Hippocampal formation (tissue), 2 donors: ENCODE data around the gene PARM1.

Source experiments
- DNase-seq, 2 donors: peaks; one replicate each; lab custom pipeline; 2025; lab: John Stamatoyannopoulos, UW

Gene PARM1

GRCh38 chr4:74942251-74942917, 9.5 kb downstream of the PARM1 start:
- DNase-seq = no peak

- DNase-seq = no peak
Measured at GRCh38 chr4:74942918-74943253, 10.0 kb downstream of the PARM1 start.

- DNase-seq = no peak
Measured at GRCh38 chr4:74944354-74944793, 11.5 kb downstream of the PARM1 start.

- no peak for DNase-seq
Measured at GRCh38 chr4:74946196-74946595, 13.3 kb downstream of the PARM1 start.

DNA sequence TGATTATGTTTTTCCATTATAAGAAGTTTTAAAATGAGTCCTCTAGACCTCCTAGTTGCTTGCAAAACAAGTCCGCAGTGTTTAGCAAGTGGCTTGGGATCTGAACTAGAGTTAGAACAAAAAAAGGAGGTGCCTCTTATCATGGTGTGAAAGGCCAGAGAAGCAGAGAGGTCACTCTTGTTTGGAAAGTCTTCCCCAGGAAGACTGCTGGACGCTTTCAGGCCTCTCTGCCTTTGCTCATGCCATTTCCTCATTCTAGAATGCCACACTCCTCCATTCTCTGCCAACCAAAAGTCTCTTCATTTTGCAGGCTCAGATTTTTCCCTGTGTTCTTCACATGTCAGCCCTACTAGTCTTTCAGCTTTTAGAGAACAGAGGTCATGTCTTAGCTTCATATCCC, 14.9 kb downstream of the PARM1 start:
- DNase-seq = no peak

GRCh38 chr4:74948236-74948635, 15.3 kb downstream of the PARM1 start:
- DNase-seq = no peak

- no peak for DNase-seq
Measured at GRCh38 chr4:74950200-74950599, 17.3 kb downstream of the PARM1 start.

- no peak for DNase-seq
Measured at GRCh38 chr4:74950882-74951281, 18.0 kb downstream of the PARM1 start.

GRCh38 chr4:74953647-74954046, 20.7 kb downstream of the PARM1 start:
- DNase-seq = no peak

DNA sequence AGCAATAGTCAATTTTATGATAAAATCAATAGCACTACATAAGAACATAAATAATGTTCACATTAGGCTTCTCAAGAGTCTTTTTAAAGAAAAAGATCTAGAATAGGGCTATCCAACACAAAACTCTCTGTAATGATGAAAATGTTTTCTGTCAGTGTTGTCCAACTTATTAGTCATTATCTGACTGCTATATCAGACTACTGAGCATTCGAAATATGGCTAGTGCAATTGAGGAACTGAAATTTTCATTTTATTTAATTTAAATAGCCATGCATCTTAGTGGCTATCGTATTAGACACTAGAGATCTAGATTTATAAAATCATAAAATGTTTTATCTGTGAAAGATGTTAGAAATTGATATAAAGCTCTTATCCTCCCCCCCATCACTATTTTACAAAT, 26.0 kb downstream of the PARM1 start:
- DNase-seq = no peak

GRCh38 chr4:74961230-74961629, 28.3 kb downstream of the PARM1 start:
- DNase-seq = no peak

DNA sequence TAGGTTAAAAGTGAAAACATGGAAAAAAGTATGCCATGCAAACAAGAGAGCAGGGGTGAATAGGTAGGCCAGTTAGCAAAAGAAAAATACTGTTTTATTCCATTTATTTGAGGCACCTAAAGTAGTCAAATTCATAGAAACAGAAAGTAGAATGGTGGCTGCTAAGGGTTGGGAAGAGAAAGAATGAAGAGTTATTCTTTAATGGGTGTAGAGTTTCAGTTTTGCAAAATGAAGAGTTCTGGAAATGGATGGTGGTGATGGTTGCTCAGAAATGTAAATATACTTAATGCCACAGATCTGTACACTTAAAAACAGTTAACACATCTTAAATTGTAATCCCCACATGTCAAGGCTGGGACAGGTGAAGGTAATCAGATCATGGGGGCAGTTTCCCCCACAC, 29.7 kb downstream of the PARM1 start:
- no peak for DNase-seq

DNA sequence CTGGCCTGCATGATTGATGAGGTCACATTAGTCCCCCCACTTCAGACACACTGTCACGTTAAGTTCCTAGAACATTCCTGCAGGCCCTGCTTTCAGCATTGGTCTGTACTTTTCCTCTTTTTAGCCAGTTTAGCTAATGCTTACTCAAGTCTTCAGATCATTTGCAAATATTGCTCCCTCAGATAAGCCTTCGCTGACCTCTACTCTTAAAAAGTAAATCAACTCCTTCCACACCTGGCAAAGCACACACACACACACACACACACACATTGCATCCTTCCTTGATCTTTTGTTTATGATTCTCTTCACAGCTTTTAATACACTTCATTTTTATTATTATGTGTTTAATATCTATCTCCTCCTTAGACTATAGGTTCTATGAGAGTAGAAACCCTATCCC, 31.4 kb downstream of the PARM1 start:
- no peak for DNase-seq

GRCh38 chr4:74967324-74967723, 34.4 kb downstream of the PARM1 start:
- no peak for DNase-seq

DNA sequence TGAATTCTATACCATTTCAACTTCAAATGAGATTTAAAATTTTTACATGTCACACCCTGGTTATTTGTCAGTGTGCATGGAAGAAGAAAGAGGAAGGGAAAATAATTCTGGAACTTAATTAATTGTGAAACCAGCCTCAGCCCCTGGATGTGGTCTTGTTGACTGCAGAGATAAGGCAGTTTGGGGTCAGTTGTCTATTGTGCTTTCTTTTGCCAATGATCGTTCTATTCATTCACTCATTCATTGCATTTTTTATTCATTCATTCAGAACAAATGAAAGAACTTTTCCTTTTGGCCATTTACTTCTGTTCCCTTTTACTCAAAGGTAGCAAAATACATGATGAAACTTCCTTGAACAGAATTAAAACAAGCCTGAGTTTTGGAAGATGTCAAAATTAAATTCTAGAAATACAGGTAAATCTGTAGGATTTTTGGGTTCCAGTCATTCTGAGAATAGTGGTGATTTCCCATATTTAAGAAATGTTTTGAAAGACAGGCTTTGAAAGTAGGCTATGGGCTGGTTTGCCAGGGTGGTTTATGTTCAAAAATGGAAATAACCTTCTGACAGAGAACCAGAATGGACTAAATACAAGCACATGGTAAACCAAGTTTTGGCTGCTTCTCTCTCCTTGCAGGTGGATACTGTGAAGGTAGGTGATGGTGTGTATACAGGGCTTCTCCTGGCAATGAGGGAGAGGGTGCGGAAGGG, 35.7 kb downstream of the PARM1 start:
- DNase-seq = no peak

DNA sequence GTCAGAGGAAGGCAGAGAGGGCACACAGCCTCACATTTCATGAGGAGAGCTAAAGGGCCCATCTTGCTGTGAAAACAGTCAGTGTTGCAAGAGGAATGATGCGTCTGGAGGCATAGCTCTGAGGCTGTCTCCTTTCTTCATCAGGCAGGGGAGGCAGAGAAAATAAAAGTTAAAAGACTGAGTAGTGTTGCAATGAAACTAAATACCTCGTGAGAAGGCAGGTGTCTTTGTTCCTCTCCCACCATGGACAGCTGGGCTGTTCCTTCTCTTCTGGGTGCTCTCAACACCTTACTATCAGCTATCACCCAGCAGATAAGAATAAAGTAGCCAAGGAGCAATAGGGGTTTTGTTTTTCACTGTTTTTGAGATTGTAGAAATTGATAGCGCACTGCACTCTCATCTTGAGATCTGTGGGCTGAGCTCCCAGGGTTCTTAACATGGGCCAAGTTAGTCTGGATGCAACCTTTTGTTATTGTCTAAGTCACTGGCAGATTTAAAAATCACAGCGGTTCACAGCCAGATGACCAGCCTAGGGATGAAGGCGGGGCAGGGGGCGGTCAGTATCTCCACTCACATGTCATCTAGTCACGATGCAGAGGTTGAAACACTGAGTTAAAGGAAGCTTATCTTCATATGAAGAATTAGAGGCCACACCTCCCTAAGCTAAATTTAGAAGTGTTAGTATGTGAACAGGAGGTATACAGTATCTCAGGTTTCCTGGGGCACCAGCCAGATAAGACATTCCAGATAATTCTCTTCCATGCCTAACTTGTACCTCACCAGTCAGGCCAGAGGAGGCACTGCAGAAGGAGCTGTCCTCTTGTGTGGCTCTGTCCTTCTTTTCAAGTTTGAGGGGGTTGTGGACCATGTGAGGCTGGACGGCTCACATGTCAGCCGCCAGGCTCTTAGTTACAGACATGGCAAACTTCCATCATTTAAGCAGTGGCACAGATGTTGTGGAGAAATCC, 36.9 kb downstream of the PARM1 start:
- no peak for DNase-seq

DNA sequence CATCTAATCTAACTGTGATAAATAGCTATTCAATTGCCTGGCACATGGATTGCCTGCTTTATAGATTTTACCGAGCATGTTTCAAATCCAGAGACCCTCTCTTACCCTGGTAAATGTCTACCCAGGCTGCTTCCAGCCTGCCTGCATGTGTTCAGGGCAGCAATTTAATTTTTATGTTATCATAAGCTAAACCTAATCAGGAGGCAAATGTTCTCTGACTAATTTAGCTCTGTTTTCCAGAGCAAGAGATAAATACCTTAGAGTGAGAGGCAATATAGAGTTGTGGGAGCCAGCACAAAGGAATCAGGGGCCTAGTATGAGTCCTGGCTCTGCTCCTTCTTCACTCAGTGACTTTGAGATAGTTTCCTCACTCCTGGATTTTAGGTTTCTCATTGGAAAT, 37.7 kb downstream of the PARM1 start:
- DNase-seq = no peak

DNA sequence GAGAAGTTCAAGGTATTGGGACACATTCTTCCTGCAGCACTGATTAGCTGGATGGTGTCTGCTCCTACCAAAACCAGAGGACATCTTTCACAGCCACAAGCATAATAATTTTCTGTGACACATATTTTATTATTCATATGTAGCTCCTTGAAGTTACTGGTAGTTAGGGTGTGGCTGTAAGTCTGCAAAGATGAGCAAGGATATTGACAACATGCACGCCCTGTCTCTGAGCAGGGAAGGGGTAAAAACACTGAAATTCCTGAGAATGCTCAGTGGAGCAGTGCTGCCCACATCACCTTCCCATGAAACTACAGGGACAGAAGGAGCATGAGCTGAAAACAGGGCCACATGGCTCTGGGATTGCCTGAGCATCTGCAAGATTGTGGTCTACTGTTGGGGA, 38.9 kb downstream of the PARM1 start:
- no peak for DNase-seq

DNA sequence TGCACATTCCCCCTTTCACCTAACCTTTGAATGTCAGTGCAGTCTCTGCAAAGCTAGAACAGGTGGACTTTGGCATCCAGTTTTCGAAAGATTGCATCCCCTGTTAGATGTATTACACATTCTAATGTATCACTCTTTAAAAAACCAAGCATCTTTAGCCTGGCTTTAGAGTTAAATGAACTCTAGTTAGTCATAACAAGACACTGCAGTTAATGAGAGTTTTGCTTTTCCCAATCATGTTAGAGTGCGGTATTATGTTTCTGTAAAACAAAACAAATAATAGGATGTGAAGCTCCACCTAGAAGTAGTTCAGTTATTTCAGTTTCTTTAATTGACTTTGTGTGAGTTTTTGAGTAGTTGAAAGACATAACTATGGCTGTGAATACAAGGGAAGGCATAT, 42.2 kb downstream of the PARM1 start:
- no peak for DNase-seq

- DNase-seq = no peak
Measured at GRCh38 chr4:74975848-74976824, 43.2 kb downstream of the PARM1 start.

DNA sequence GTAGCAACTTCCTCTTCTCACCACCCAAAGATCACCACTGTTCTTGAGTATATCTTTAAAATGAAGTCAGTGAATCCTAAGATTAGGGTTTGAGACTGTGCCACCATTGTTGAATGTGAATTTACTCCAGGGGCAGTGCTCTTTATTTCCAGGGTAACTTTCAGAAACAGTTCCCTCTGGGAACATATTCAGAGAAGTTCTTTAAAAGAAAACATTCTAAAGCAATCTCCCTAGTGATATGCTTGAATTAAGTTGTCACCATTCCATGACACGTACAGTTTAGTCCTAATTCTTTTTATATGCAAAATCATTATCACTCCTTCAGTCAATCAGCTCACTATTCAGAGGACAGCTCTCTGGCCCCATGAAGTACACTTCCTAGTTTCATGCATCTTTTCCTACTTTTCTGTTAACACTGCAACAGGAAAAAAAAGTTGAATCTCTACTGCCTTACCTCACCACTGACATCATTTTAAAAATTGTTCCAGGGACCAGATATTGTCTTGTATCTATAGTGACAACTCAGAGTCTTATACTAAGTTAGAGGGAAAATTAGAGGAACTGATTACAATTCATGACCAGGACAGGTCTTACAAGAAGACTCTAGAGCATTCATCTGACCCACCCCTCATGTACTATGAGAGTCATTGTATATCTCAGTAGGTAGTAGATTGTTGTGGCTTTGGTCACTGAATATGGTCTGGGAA, 49.8 kb downstream of the PARM1 start:
- DNase-seq = no peak
